Ishikawa (cell line): ENCODE results near the gene RASL12.

Experiments
- EGR1 ChIP-seq: IDR thresholded peaks from 2 replicates; pipeline ENCODE4 v1.6.1; 2012
- FOXM1 ChIP-seq: IDR thresholded peaks from 2 replicates; pipeline ENCODE4 v1.6.1; 2012; ENCODE audit warnings: low read depth, borderline replicate concordance
- NFIC ChIP-seq: IDR thresholded peaks from 2 replicates; pipeline ENCODE4 v1.6.1; 2012
- RAD21 ChIP-seq: IDR thresholded peaks from 2 replicates; pipeline ENCODE4 v1.6.1; 2012; ENCODE audit warnings: low read depth
- REST ChIP-seq: IDR thresholded peaks from 2 replicates; pipeline ENCODE4 v1.6.1; 2012; ENCODE audit warnings: low read depth, mild to moderate bottlenecking
- TAF1 ChIP-seq: IDR thresholded peaks from 2 replicates; pipeline ENCODE4 v1.6.1; 2012; ENCODE audit warnings: low read depth, mild to moderate bottlenecking
- TCF12 ChIP-seq: IDR thresholded peaks from 2 replicates; pipeline ENCODE4 v1.6.1; 2012; ENCODE audit warnings: low read depth
- ZBTB7A ChIP-seq: IDR thresholded peaks from 2 replicates; pipeline ENCODE4 v1.6.1; 2012; ENCODE audit warnings: low read depth

- no peak for TF ChIP-seq ZBTB7A
- no peak for TF ChIP-seq EGR1
- no peak for TF ChIP-seq REST
- no peak for TF ChIP-seq RAD21
- TF ChIP-seq TCF12, result no peak
- TF ChIP-seq TAF1, result no peak
- TF ChIP-seq FOXM1, result no peak
- TF ChIP-seq NFIC, result no peak
These were observed 1.0 kb downstream of the RASL12 start for GRCh38 chr15:65066635-65067316.
